MM.1S (cell line): ENCODE measurements around the gene TTC39C.

Source experiments
- DNase-seq: peaks from one replicate; pipeline ENCODE4 v3.0.0-alpha.2; 2015
- H2AFZ ChIP-seq: fragments of 300-600 bp; sonication (generic); 2 replicates; pipeline ENCODE4 v1.6.0; 2016; ENCODE audit warnings: antibody characterized with exemption, low read length
- H3F3A ChIP-seq: fragments of 300-600 bp; sonication (generic); 2 replicates; pipeline ENCODE4 v1.6.1; 2016; ENCODE audit warnings: mild to moderate bottlenecking, antibody characterized with exemption, low read length, moderate library complexity, mixed read lengths; ENCODE audit not compliant: insufficient read depth
- H3K27ac ChIP-seq: fragments of 300-600 bp; sonication (generic); 2 replicates; pipeline ENCODE4 v1.5.1; 2016; ENCODE audit warnings: mild to moderate bottlenecking, low read length
- H3K27me3 ChIP-seq: fragments of 300-600 bp; sonication (generic); replicated peaks from 2 replicates; pipeline ENCODE4 v1.6.0; 2016; ENCODE audit warnings: low read length; ENCODE audit not compliant: insufficient read depth
- H3K36me3 ChIP-seq: fragments of 300-600 bp; sonication (generic); replicated peaks from 2 replicates; pipeline ENCODE4 v1.6.1; 2016; ENCODE audit warnings: mild to moderate bottlenecking, low read length, mixed read lengths; ENCODE audit not compliant: insufficient read depth
- H3K4me1 ChIP-seq: fragments of 300-600 bp; sonication (generic); 2 replicates; pipeline ENCODE4 v1.6.1; 2016; ENCODE audit warnings: low read length, mixed read lengths
- H3K4me2 ChIP-seq: fragments of 300-600 bp; sonication (generic); 2 replicates; pipeline ENCODE4 v1.6.0; 2016; ENCODE audit warnings: low read depth, low read length
- H3K4me3 ChIP-seq: fragments of 300-600 bp; sonication (generic); 2 replicates; pipeline ENCODE4 v1.5.1; 2016; ENCODE audit warnings: low read length, mixed read lengths
- H3K79me2 ChIP-seq: fragments of 300-600 bp; sonication (generic); 2 replicates; pipeline ENCODE4 v1.6.1; 2016; ENCODE audit warnings: mixed run types, low read length, mixed read lengths
- H3K9ac ChIP-seq: fragments of 300-600 bp; sonication (generic); 2 replicates; pipeline ENCODE4 v1.6.1; 2016; ENCODE audit warnings: low read length, mixed read lengths
- H3K9me2 ChIP-seq: fragments of 300-600 bp; sonication (generic); replicated peaks from 2 replicates; pipeline ENCODE4 v1.6.1; 2016; ENCODE audit warnings: mild to moderate bottlenecking, low read length, mixed read lengths; ENCODE audit not compliant: insufficient read depth
- H3K9me3 ChIP-seq: fragments of 300-600 bp; sonication (generic); replicated peaks from 2 replicates; pipeline ENCODE4 v1.6.1; 2016; ENCODE audit warnings: mild to moderate bottlenecking, low read length, mixed read lengths; ENCODE audit not compliant: insufficient read depth
- H4K20me1 ChIP-seq: fragments of 300-600 bp; sonication (generic); 2 replicates; pipeline ENCODE4 v1.6.1; 2016; ENCODE audit warnings: mild to moderate bottlenecking, low read length, moderate library complexity, mixed read lengths; ENCODE audit not compliant: insufficient read depth
- CTCF ChIP-seq: fragments of 300-600 bp; sonication (generic); IDR thresholded peaks from 2 replicates; pipeline ENCODE4 v1.5.1; 2016; ENCODE audit warnings: antibody characterized with exemption, low read length, mixed read lengths
- EZH2 ChIP-seq: fragments of 300-600 bp; sonication (generic); optimal IDR thresholded peaks from 2 replicates; pipeline ENCODE3; 2017; ENCODE audit warnings: low read depth, mild to moderate bottlenecking, antibody characterized with exemption, low read length, mixed read lengths
- EZH2phosphoT487 ChIP-seq: fragments of 300-600 bp; sonication (generic); IDR thresholded peaks from 2 replicates; pipeline ENCODE4 v1.6.1; 2018; ENCODE audit warnings: antibody characterized with exemption, low read length

The TTC39C gene

GRCh38 chr18:24016643-24017042, 2.1 kb downstream of the TTC39C start:
- no peak overlapping the region for H3K4me2 ChIP-seq
- peaks cover 21% of the 10 kb centered on the region for H3F3A ChIP-seq
- no peaks in the 10 kb centered on the region; the same call in 1 of the 2 replicates for H4K20me1 ChIP-seq
- no peaks in the 10 kb centered on the region for H3K36me3 ChIP-seq
- no peak for TF ChIP-seq EZH2
- TF ChIP-seq EZH2phosphoT487, result no peak
- TF ChIP-seq CTCF, result peak; percentile 54
- H3K27ac ChIP-seq, result no peak overlapping the region
- no peaks in the 10 kb centered on the region for H3K79me2 ChIP-seq
- no peaks in the 10 kb centered on the region for H3K9me3 ChIP-seq
- no peak overlapping the region for H3K4me3 ChIP-seq
- peaks cover 50% of the 10 kb centered on the region for H3K4me1 ChIP-seq
- no peak overlapping the region for H2AFZ ChIP-seq
- DNase-seq, result no peak
- peaks cover 43% of the 10 kb centered on the region for H3K27me3 ChIP-seq
- H3K9ac ChIP-seq, result no peak overlapping the region
- H3K9me2 ChIP-seq, result no peaks in the 10 kb centered on the region

- Histone ChIP-seq H3K27me3 (peaks cover 30% of the 10 kb centered on the region), H2AFZ (no peak overlapping the region), H3K4me3 (no peak overlapping the region), H3F3A (peaks cover 20% of the 10 kb centered on the region), H3K36me3 (no peaks in the 10 kb centered on the region), H3K4me1 (peaks cover 43% of the 10 kb centered on the region), H3K4me2 (no peak overlapping the region), H3K27ac (no peak overlapping the region), H3K9ac (no peak overlapping the region), H4K20me1 (no peaks in the 10 kb centered on the region; the same call in 1 of the 2 replicates), H3K9me3 (no peaks in the 10 kb centered on the region), H3K9me2 (no peaks in the 10 kb centered on the region), H3K79me2 (no peaks in the 10 kb centered on the region)
- TF ChIP-seq EZH2phosphoT487, result no peak
- no peak for TF ChIP-seq EZH2
- TF ChIP-seq CTCF, result no peak
- no peak for DNase-seq
Measured at GRCh38 chr18:24018299-24018886, 3.8 kb downstream of the TTC39C start.

- Histone ChIP-seq H4K20me1 (no peaks in the 10 kb centered on the region; the same call in 1 of the 2 replicates), H3K27me3 (peaks cover 24% of the 10 kb centered on the region), H3K9me2 (no peaks in the 10 kb centered on the region), H3K79me2 (no peaks in the 10 kb centered on the region), H3K4me3 (no peak overlapping the region), H2AFZ (no peak overlapping the region), H3F3A (peaks cover 17% of the 10 kb centered on the region), H3K4me2 (peak overlapping the region; percentile 55), H3K9ac (no peak overlapping the region), H3K9me3 (no peaks in the 10 kb centered on the region), H3K4me1 (peaks cover 43% of the 10 kb centered on the region), H3K27ac (peak overlapping the region; percentile 41; the same call in 1 of the 2 replicates), H3K36me3 (no peaks in the 10 kb centered on the region)
- DNase-seq, result peak; percentile 96
- TF ChIP-seq EZH2, result no peak
- no peak for TF ChIP-seq CTCF
- TF ChIP-seq EZH2phosphoT487, result no peak
Measured at GRCh38 chr18:24019641-24020331, 5.2 kb downstream of the TTC39C start.
